ENCODE measurements around the gene SETD1B.
"Not testable (repeated sequence)": the region's sequence is repeated elsewhere in the genome, so short reads cannot be mapped to it uniquely, and the experiment has no call there.

Gene SETD1B

GRCh38 chr12:121803861-121804416 lies at the start of gene SETD1B:
Gene SETD1B, plus strand, starts transcription at chr12:121804009. Its CDS starts 729 bp downstream, at chr12:121804738.
- Histone ChIP-seq H3K9ac (ENCODE audit: low read length) (peak within 1 kb of the TSS; percentile 98), H3K4me2 (ENCODE audit: low read length) (peak within 1 kb of the TSS; percentile 98), H3K27ac (ENCODE audit: low read length) (peak within 1 kb of the TSS; percentile 97), H3K9me3 (ENCODE audit: insufficient read depth, low read length) (no peaks in the 10 kb centered on the region), H3K4me3 (ENCODE audit: low read length) (peak within 1 kb of the TSS; percentile 95), H4K20me1 (ENCODE audit: insufficient read depth, low read length) (peaks cover 14% of the 10 kb centered on the region; the same call in 1 of the 2 replicates), H2AFZ (ENCODE audit: low read depth, low read length) (peak within 1 kb of the TSS; percentile 55; the same call in 1 of the 2 replicates), H3K36me3 (replicated peaks; ENCODE audit: low read depth, low read length) (peaks cover 18% of the 10 kb centered on the region), H3K4me1 (ENCODE audit: low read length) (peaks cover 40% of the 10 kb centered on the region), H3K27me3 (ENCODE audit: low read depth, low read length) (no peaks in the 10 kb centered on the region), H3K79me2 (ENCODE audit: low read length) (peaks cover 80% of the 10 kb centered on the region)
- no peak for TF ChIP-seq CTCF (IDR thresholded peaks at IDR 0.05; ENCODE audit: low read depth, low read length)
- TF ChIP-seq EZH2phosphoT487 (IDR thresholded peaks at IDR 0.05; ENCODE audit: low read depth) = no peak

- H4K20me1 ChIP-seq (ENCODE audit: insufficient read depth, low read length) = no peaks in the 10 kb centered on the region
- no peaks in the 10 kb centered on the region for H3K27me3 ChIP-seq (ENCODE audit: low read depth, low read length)
- H3K36me3 ChIP-seq (replicated peaks; ENCODE audit: low read depth, low read length) = peaks cover 14% of the 10 kb centered on the region
- H3K9ac ChIP-seq (ENCODE audit: low read length) = no peak overlapping the region
- no peaks in the 10 kb centered on the region for H3K4me1 ChIP-seq (ENCODE audit: low read length)
- TF ChIP-seq CTCF (IDR thresholded peaks at IDR 0.05; ENCODE audit: low read depth, low read length) = no peak
- no peak for TF ChIP-seq EZH2phosphoT487 (IDR thresholded peaks at IDR 0.05; ENCODE audit: low read depth)
- no peaks in the 10 kb centered on the region for H3K79me2 ChIP-seq (ENCODE audit: low read length)
- no peak overlapping the region for H3K4me3 ChIP-seq (ENCODE audit: low read length)
- no peak overlapping the region for H3K27ac ChIP-seq (ENCODE audit: low read length)
- no peaks in the 10 kb centered on the region for H3K9me3 ChIP-seq (ENCODE audit: insufficient read depth, low read length)
- no peak overlapping the region for H3K4me2 ChIP-seq (ENCODE audit: low read length)
- no peak overlapping the region for H2AFZ ChIP-seq (ENCODE audit: low read depth, low read length)
These were observed 49.0 kb upstream of the SETD1B start for GRCh38 chr12:121754836-121755235.

- no peaks in the 10 kb centered on the region for H4K20me1 ChIP-seq (ENCODE audit: insufficient read depth, low read length)
- H3K36me3 ChIP-seq (replicated peaks; ENCODE audit: low read depth, low read length) = peaks cover 7% of the 10 kb centered on the region
- no peaks in the 10 kb centered on the region for H3K9me3 ChIP-seq (ENCODE audit: insufficient read depth, low read length)
- TF ChIP-seq CTCF (IDR thresholded peaks at IDR 0.05; ENCODE audit: low read depth, low read length) (no peak), EZH2phosphoT487 (IDR thresholded peaks at IDR 0.05; ENCODE audit: low read depth) (no peak)
- H3K79me2 ChIP-seq (ENCODE audit: low read length) = no peaks in the 10 kb centered on the region
- no peak overlapping the region for H3K27ac ChIP-seq (ENCODE audit: low read length)
- H3K9ac ChIP-seq (ENCODE audit: low read length) = no peak overlapping the region
- no peak overlapping the region for H3K4me2 ChIP-seq (ENCODE audit: low read length)
- H3K4me1 ChIP-seq (ENCODE audit: low read length) = no peaks in the 10 kb centered on the region
- H3K27me3 ChIP-seq (ENCODE audit: low read depth, low read length) = no peaks in the 10 kb centered on the region
- H2AFZ ChIP-seq (ENCODE audit: low read depth, low read length) = no peak overlapping the region
- H3K4me3 ChIP-seq (ENCODE audit: low read length) = no peak overlapping the region
These were observed 48.2 kb upstream of the SETD1B start for GRCh38 chr12:121755591-121755990.

- H3K4me2 ChIP-seq (ENCODE audit: low read length); H3K4me1 ChIP-seq (ENCODE audit: low read length); H3K4me3 ChIP-seq (ENCODE audit: low read length); H3K27ac ChIP-seq (ENCODE audit: low read length); H3K79me2 ChIP-seq (ENCODE audit: low read length); H3K27me3 ChIP-seq (ENCODE audit: low read depth, low read length); H4K20me1 ChIP-seq (ENCODE audit: insufficient read depth, low read length); H3K9ac ChIP-seq (ENCODE audit: low read length); H2AFZ ChIP-seq (ENCODE audit: low read depth, low read length); H3K9me3 ChIP-seq (ENCODE audit: insufficient read depth, low read length); H3K36me3 ChIP-seq (replicated peaks; ENCODE audit: low read depth, low read length): not testable (repeated sequence)
These were observed 45.3 kb upstream of the SETD1B start for GRCh38 chr12:121758536-121758935.

Data from OCI-LY3 (cell line).